ENCODE results near the gene ARSB. TPM values are rescaled to one million over a fixed set of nuclear protein-coding genes. Genes with fewer than 3 reads are reported as not detected.
A peak's percentile ranks its signal among the peaks of the same experiment; 100 is the strongest.

ARSB gene
- total and polyA plus RNA-seq, 12 donors: 1.7 to 21.4 (median 14.1) TPM

- Histone ChIP-seq H3K36me3 (peaks cover 0 to 15% (median 0%) of the 10 kb centered on the region in 9 donors), H3K27me3 (no peaks in the 10 kb centered on the region), H3K4me1 (peaks cover 0 to 13% (median 5%) of the 10 kb centered on the region in 9 donors), H3K9me3 (peaks cover 0 to 14% (median 0%) of the 10 kb centered on the region in 11 donors), H3K4me3 (no peak overlapping the region), H3K27ac (peak overlapping the region in 1 of 10 donors; percentile 51)
- ATAC-seq (no peak), DNase-seq (no peak)
- intact Hi-C loops (cut with DNase I): no loop called here
- WGBS, 2 donors: 79 to 83% methylated on average over 2 of the region's 2 CpGs
- TF ChIP-seq CTCF (IDR thresholded peaks at IDR 0.05): no peak
Measured at GRCh38 chr5:78783434-78784130, 201.5 kb downstream of the ARSB start.

GRCh38 chr5:78782728-78783127, 202.4 kb downstream of the ARSB start:
- no peak overlapping the region for H3K4me3 ChIP-seq
- DNase-seq: no peak
- TF ChIP-seq CTCF (IDR thresholded peaks at IDR 0.05): no peak

GRCh38 chr5:78781611-78782286, 203.4 kb downstream of the ARSB start:
- H3K27me3 ChIP-seq: no peaks in the 10 kb centered on the region
- DNase-seq (no peak), ATAC-seq (no peak)
- no peak for TF ChIP-seq CTCF (IDR thresholded peaks at IDR 0.05)
- no peak overlapping the region for H3K4me3 ChIP-seq
- H3K9me3 ChIP-seq: peaks cover 0 to 20% (median 0%) of the 10 kb centered on the region in 11 donors
- H3K27ac ChIP-seq: no peak overlapping the region
- WGBS, 2 donors: 80 to 82% methylated on average over 7 of the region's 7 CpGs
- H3K4me1 ChIP-seq: peaks cover 0 to 3% (median 0%) of the 10 kb centered on the region in 9 donors
- H3K36me3 ChIP-seq: peaks cover 0 to 15% (median 0%) of the 10 kb centered on the region in 9 donors
- intact Hi-C loops (cut with DNase I): no loop called here

More at GRCh38 chr5:78782728-78783127, 202.4 kb downstream of the ARSB start:
- H3K4me1 ChIP-seq: peaks cover 0 to 7% (median 0%) of the 10 kb centered on the region in 9 donors
- no peak for ATAC-seq
- intact Hi-C loops (cut with DNase I): no loop called here
- peaks cover 0 to 14% (median 0%) of the 10 kb centered on the region in 11 donors for H3K9me3 ChIP-seq
- H3K36me3 ChIP-seq: peaks cover 0 to 15% (median 0%) of the 10 kb centered on the region in 9 donors
- peak overlapping the region in 1 of 10 donors; percentile 51 for H3K27ac ChIP-seq
- no peaks in the 10 kb centered on the region for H3K27me3 ChIP-seq
- 86 to 89% methylated on average over 1 of the region's 1 CpG for WGBS, 2 donors

GRCh38 chr5:78779771-78780616, 205.1 kb downstream of the ARSB start:
- H3K36me3 ChIP-seq: peaks cover 0 to 15% (median 0%) of the 10 kb centered on the region in 9 donors
- TF ChIP-seq CTCF (IDR thresholded peaks at IDR 0.05): no peak
- ATAC-seq (peak; percentile 47 to 83 (median 59)), DNase-seq (no peak)
- H3K4me1 ChIP-seq: peaks cover 0 to 3% (median 0%) of the 10 kb centered on the region in 9 donors
- no peak overlapping the region for H3K4me3 ChIP-seq
- H3K9me3 ChIP-seq: peaks cover 0 to 22% (median 0%) of the 10 kb centered on the region in 11 donors
- WGBS, 2 donors: 81 to 82% methylated on average over 12 of the region's 12 CpGs
- intact Hi-C loops (cut with DNase I): no loop called here
- no peaks in the 10 kb centered on the region for H3K27me3 ChIP-seq
- peak overlapping the region in 6 of 10 donors; percentile 1 to 78 (median 31) for H3K27ac ChIP-seq

Measured in heart right ventricle (tissue), 16 donors.